H1 (cell line): ENCODE measurements around the gene ACTL9.

Source experiments
- EZH2 ChIP-seq: fragments of 200-600 bp; sonication (generic); IDR thresholded peaks from 2 replicates; pipeline ENCODE4 v1.7.1; 2012; ENCODE audit warnings: low read depth, mild to moderate bottlenecking, moderate library complexity, low read length, inconsistent platforms; ENCODE audit not compliant: severe bottlenecking
- POLR2AphosphoS5 ChIP-seq: IDR thresholded peaks from 2 replicates; pipeline ENCODE4 v1.6.1; 2011; ENCODE audit warnings: low read depth, low read length
- SP1 ChIP-seq: IDR thresholded peaks from 2 replicates; pipeline ENCODE4 v1.6.1; 2011; ENCODE audit warnings: low read depth, low read length
- SUZ12 ChIP-seq: fragments of 200-600 bp; sonication (generic); IDR thresholded peaks from 2 replicates; pipeline ENCODE4 v1.6.1; 2012; ENCODE audit warnings: mild to moderate bottlenecking, inconsistent platforms, low read length, moderate library complexity, mixed read lengths
- YY1 ChIP-seq: IDR thresholded peaks from 2 replicates; pipeline ENCODE4 v1.6.1; 2011; ENCODE audit warnings: low read depth, mild to moderate bottlenecking, low read length

GRCh38 chr19:8696993-8697392 lies 1.6 kb downstream of the ACTL9 start:
- TF ChIP-seq SUZ12 (no peak), SP1 (no peak), YY1 (no peak), POLR2AphosphoS5 (no peak), EZH2 (no peak)
